GM12892 (cell line): Measurements from ENCODE around the gene TMEM178B.

Source experiments
- POLR2A ChIP-seq: IDR thresholded peaks from 2 replicates; pipeline ENCODE4 v1.6.1; 2011; ENCODE audit warnings: low read depth, low read length, control low read depth
- TAF1 ChIP-seq: IDR thresholded peaks from 2 replicates; pipeline ENCODE4 v1.6.1; 2011; ENCODE audit warnings: low read depth, mild to moderate bottlenecking, control low read depth, low read length, borderline replicate concordance

DNA sequence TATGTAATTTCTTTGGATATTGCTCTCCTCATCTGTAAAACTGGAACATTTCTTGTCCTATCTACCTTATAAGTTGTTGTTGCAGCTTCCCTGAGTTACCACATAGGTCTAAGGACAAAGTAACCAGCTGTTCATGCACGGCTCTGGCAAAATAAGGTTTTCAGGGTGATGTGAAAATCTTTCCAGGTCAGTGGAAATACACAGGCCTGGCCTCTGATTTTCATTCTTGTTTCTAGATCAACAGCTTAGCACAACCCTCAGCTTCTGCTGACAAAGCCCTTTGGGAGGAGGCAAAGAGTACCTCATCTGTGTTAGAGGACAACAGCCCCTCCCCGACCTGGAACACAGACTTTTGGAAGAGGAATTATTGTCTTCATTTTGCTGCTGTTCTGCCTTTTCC is 359.8 kb downstream of the TMEM178B start:
- TF ChIP-seq TAF1 (no peak), POLR2A (no peak)
